Measurements from ENCODE around the gene TNFRSF25.
A peak's percentile ranks its signal among the peaks of the same experiment; 100 is the strongest.
"Not testable (repeated sequence)": the region's sequence is repeated elsewhere in the genome, so short reads cannot be mapped to it uniquely, and the experiment has no call there.

The TNFRSF25 gene

DNA sequence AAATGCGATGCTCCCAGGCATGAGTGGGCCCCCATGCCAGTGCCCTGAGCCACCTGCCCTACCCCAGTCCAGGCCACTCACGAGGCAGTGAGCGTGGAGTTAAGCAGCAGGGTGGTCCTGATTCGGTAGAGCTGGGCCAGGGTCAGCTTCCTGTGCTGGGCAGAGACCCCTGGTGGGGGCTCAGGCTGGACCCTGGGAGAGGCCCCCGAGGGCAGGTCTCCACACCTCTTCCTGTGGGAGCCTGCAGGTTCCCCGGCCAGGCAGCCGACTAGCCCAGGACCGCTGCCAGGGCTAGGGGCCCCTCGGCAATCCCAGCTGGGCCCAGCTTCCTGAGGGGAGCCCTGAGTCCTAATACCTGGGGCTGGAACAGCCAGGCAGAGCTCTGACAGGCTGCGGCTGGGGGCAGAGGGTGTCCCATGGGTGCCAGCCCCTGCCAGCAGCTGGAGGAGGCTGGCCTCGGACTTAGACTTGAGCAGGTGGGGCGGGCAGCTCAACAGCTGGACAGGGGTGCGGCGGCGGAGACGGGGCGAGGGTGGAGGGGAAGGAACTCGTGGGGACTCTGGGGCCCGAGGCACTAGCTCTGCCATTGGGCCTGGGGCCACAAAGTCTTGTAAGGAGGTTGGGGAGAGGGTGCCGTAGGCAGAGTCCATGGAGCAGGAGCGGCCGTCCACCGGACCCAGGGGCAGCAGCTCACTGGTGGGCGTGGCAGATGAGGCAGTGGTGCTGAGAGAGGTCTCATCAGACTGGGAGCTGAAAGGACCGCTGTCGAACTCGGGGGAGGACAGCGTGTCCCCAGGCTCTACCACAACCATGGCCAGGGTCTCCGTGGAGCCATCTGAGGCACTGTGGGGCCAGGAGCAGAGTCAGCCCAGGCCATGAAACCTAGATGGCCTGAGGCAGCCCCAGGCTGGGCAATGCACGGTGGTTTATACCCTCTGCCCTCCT is 2.0 kb upstream of the TNFRSF25 start:
- DNase-seq = no peak

DNA sequence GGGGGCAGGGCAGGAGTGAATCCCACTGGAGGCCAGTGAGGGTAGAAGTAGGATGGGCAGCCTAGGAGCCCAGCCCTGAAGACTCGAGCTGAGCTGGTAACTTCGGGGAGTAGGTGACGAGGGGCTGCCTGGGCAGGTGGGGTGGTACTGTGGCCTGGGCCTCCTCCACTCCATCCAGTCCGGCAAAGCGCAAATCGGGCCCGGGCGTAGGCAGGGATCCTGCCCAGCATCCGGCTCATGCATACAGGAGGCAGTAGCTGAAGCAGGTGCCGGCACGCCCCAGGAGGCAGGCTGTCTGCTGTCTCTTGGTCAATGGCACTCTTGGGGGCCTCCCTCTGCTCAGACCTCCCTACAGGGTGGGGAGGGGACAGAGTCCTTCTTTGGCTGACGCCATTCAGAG is 1.3 kb upstream of the TNFRSF25 start:
- no peak for DNase-seq

DNA sequence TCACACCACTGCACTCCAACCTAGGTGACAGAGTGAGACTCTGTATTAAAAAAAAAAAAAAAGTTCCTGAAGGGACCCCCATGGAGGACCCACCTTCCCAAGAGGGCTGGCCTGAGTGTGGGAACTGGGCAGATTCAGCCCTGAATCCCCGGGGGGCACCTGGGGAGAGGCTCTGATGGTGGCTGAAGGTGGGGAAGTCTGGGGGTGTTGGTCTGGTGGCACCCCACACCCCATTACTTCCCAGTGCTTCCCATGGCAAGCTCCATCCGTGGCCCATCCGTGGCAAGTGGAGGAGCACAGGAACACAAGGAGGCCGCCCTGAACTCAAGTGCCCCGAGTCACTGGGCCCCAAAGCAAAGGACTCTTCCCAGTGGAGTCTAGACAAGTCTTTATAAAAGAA is 778 bp upstream of the TNFRSF25 start:
- DNase-seq = no peak

DNA sequence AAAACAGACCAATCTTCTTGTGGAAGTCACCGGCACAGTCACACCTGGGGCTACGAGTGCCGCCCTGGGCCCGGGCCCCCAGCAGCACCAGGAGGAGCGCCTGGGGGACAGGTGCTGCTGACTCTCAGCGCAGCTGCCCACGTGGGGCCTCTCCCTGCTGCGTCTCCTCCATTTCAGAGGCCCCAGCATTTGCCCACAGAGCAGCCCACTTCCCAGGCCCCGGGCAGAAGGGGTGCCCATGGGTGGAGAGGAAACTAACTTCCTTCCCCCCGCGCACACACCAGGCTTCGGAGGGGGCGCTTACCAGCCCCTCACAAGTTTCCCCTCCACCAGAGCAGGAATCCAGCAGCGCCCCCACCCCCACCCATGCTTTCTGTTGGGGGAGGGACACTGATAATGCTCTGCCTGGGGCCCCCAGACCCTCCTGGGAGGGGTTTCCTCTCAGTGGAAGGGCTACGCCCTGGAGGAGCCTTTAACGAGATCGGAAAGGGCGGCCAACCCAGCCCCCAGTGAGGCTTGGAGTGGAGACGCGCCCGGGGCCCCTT is 440 bp downstream of the TNFRSF25 start:
- peak; percentile 55 for DNase-seq

DNA sequence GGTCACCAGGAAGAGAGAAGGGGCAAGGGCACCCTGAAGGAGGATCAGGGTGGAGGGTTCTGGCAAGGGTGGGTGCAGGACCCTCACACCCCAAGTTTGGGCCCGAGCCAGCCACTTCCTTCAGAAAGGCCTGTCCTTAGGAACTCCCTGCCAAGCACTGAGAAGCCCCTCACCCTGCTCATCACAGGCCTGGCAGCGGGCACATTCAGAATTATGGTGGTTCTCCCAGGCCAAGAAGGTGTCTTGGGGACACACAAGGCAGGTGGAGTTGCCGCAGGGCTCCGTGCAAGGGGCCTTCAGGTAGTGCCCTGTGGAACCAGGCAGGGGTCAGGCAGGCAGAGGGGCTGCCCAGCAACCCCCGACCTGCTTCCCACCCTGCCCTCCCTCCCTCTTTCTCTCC is 1.1 kb downstream of the TNFRSF25 start:
- DNase-seq = no peak

DNA sequence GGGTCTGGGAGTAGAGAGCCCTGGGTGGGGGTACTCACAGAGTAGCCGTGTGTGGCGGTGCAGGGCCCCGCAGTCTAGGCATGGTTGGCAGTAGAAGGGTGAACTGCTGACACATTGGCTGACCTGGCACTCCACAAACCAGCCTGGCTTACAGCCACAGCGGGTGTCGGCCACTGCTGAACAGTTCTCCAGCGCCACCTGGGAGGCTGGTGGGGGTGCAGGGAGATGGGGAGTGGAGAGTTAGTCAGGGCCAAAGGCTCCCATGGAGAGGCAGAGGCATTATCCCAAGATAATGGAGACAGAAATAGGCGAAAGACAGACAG is 1.5 kb downstream of the TNFRSF25 start:
- peak; percentile 43 for DNase-seq

DNA sequence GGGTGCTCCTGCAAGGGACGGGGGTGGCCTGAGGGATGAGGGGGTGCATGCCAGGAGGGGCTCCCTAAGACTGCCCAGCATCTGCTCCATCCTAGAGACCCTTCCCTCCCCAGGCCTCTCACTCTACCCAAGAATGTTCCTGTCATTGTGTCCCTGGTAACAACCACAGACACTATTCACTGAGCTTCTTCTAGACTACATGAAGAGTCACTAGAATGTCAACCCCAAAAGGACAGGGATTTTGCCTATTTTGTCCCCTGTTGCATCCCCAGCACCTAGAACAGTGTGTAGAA is 2.9 kb downstream of the TNFRSF25 start:
- no peak for DNase-seq

DNA sequence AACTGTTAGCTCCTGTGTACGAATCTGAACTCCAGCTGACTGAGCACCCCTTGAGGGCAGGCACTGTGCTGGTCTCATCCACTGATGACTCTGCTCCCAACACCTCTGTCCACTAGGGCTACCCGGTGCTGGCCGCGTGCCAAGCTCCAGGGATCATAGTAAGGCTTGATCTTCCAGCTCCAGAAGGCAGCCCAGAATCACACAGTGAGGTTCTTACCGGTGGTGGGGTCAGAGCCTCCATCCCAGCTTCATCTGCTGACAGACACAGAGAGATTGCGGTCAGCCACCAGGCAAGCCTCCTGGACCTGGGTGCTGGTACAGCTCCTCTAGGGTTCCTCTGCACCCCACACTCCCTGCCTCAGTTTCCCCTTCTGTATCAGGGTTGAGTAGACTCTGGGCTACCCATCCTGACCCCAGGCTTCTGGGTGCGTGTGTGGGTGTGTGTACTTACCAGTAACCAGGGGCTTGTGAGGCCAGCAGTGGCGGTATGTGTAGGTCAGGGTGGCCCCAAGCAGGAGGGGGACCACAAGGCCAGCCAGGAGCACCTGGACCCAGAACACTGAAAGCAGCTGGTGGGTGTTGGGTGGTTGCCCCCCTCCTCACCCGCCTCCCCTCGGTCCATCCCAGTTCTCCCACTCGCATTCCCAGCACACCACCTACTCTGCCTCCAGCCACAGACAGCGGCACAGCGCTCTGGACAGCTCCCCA is 3.4 kb downstream of the TNFRSF25 start:
- no peak for DNase-seq

DNA sequence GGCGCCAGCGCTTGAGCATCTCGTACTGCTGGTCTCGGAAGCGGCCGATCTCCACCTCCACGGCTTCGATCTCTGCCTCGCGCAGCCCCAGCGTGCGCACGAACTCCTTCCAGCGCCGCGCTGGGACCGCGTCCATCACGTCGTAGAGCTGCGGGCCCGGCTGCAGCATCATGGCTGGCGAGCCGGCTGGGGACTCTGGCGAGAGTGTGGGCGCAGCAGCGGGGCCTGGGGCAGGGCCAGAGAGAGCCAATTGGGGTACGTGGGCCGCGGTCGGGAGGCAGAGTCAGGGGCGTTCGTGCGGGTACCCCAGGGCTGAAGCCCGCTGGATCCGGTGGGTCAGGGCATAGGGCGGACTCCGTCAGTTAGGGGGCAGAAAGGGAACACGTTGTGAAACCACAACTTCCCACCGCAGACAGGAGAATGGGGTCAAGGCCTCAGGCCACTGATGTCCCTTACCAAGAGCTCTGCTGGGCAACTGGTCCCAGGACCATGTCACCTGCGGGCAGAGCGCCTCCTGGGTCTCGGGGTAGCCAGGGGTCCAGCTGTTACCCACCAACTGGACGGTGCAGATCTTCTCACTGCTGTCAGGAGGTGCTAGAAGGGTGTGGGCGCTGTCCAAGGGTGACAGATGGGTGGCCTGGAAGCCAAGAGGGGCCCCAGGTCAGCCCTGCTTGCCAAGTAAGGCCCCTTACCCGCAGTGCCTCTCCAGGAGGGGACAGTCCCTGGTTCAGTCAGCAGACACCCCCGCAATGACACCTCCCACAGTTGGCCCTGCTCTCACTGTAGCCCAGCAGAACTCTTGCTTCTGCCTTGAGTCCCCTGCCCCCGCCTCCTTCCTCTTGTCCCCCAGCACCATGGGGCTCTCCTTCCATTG is 4.2 kb downstream of the TNFRSF25 start:
- DNase-seq = no peak

DNA sequence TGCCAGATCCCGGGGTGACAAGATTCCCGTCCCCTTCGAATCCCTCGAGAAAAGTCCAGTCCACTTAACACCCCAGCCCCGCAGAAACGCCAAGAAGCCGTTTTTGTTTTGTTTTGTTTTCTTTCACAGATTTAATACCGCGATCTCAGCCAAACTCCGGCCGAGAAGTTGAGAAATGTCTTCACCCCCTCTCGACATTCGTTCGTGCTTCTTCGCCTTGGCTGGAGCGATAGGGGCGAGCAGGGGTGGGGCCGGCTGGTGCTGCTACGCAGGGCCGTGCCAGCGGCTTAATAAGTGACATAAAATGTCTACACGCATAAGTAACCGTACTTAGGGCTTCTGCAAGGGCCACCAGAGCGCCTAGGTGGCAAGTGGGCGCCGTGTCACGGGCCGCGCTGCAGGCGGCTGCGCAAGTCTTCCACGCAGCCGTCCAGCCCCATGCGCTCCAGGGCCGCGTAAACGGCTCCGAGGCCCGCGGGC is 4.9 kb downstream of the TNFRSF25 start:
- no peak for DNase-seq

DNA sequence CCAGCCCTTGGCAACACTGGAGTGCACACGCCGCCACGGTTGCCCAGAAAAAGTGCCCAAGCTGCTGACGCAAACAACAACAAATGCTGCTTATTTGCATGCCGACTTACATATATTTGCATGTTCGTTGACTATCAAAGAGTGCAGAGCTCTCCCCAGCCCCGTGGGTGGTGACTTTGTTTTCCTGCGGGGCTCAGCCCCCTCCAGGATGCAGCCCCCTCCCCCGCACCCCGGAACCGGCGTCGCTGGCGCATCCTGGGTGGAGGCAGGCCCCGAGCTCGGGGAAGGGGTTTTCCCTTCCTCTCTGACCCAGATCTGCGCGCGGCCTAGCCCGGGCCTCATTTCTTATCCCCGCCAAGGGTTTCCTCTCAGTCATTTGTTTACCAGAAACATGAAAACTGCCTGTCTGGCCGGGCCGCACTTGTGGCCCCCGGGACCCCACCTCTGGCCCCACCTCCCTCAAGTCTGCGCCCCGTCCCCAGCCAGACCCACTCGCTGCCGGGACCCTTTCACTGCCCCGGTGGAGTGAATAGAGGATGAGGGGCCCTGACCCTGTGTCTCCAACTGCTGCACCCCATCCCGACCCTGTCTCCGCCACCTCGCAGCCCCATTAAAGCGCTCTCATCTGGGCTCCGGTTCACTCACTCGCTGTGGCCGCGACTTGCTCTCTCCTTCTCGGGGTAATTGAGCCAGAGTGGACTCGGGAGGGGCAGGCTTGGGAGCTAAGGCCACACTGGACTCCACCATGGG is 5.5 kb downstream of the TNFRSF25 start:
- DNase-seq = peak; percentile 82

DNA sequence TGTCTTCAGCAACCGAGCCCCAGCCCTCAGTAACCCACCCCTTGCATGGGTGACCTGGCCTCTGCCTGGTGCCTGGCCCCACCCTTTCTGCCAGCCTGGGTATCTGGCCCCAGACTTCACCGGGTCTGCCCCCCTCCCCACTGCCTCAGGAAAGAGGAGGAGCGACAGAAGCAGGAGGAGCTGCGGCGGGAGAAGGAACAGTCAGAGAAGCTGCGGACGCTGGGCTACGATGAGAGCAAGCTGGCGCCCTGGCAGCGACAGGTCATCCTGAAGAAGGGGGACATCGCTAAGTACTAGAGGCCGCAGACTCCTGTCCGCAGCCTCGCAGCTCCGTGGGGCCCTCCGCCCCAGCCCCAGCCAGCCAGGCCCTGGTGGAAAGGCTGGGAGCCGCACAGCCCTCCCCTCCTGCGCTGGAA is 6.1 kb downstream of the TNFRSF25 start:
- DNase-seq = no peak

DNA sequence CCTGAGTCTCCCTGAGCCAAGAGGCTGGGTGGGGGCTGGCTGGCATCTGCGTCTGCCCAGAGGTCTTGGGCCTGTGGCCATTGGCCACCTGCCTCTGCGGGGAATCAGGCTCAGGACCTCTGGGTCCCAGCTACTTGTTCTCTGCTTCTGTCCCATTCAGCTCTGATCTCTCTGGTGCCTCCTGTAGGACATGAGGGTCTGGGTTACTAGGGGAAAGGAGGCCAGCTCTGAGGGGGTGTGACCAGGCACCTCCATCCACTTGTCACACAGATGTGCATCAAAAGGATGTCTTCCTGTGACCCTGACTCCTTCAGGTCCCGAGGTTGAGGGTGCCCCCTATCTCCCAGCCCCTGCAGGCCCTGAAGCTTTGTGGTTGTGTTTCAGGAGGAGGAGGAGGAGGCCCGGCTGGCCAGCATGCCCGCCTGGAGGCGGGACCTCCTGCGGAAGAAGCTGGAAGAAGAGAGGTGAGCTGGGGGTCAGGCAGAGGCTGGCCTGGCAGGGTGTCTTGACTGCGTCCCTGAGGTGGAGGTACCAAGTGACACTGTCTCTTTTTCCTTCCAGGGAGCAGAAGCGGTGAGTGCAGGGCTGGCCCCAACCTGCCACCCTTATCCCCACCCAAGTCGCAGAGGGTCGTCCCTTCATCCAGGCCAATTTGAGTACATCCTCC is 9.0 kb downstream of the TNFRSF25 start:
- no peak for DNase-seq

DNA sequence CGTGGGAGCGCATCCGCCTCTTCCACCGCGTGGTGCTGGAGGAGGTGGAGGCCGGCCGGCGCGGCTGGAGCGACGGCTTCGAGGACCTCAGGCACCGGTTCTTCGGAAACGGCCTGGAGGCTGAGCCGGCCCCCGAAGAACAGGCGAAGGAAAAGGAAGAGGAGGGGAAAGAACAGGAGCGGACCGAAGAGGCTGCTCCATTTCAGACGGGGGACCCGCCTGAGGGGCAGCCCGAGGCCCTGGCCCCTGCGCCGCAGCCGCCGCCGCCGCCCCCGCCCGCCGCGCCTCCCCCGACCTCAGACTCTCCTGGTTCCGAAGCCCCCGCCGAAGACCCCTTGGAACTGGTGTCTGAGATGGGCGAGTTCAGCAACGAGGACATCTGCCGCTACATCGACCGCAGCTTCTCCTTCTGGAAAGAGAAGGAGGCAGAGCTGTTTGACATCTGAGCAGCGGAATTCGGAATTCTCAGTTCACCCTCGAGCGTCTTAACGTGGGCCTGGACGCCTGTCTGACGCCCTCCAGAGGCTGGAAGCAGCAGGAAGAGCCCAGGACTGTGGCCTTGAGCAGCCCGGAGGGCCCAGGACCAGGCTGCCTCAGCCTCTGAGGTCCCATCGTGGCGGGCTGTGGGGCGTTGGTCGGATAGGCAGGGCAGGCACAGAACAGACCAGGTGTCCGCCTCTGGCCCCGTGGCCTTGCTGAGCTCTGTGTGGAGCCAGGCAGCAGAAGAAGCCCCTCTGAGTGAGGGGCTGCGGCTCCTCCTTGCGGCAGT is 10.0 kb downstream of the TNFRSF25 start:
- not testable (repeated sequence) for DNase-seq

DNA sequence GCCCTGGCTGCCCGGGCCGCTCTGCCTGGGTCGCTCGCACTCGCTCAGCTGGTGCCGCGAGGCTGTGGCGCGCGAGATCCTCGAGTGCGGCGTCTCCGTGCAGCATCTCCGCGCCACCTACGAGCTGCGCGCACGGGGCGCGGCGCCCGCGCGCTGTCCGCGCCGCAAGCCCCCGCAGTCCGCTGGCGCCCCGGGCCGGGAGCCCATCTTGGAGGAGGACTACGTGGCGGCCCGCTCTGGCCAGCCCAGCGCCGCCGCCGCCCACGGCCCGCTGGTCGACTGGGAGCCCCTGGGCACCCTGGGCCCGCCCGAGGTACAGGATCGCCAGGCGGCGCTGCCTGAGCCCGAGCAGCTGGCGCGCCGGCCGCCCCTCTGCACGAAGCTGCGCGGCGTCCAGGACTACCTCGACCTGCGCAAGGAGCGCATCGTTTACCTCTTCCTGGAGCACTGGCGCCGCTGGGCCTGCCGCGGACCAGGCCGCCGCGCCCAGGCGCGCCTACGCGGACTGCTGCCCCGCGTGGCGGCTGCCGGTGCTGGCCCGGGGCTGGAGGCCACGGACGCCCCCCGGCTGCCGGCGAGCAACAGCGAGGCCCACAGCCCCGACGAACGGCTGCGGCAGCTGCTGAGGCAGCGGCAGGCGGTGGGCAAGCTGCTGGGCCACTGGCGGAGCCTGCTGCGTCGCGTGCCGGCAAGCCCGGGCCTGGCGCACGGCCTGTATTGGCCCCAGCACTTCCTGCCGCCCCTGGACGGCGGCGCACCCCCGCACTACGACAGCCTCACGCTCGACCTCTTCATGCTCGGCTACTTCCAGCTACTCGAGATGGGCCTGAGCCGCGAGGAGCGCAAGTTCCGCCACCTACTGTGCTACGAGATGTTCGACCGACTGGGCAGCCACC is 10.9 kb downstream of the TNFRSF25 start:
- DNase-seq = no peak

DNA sequence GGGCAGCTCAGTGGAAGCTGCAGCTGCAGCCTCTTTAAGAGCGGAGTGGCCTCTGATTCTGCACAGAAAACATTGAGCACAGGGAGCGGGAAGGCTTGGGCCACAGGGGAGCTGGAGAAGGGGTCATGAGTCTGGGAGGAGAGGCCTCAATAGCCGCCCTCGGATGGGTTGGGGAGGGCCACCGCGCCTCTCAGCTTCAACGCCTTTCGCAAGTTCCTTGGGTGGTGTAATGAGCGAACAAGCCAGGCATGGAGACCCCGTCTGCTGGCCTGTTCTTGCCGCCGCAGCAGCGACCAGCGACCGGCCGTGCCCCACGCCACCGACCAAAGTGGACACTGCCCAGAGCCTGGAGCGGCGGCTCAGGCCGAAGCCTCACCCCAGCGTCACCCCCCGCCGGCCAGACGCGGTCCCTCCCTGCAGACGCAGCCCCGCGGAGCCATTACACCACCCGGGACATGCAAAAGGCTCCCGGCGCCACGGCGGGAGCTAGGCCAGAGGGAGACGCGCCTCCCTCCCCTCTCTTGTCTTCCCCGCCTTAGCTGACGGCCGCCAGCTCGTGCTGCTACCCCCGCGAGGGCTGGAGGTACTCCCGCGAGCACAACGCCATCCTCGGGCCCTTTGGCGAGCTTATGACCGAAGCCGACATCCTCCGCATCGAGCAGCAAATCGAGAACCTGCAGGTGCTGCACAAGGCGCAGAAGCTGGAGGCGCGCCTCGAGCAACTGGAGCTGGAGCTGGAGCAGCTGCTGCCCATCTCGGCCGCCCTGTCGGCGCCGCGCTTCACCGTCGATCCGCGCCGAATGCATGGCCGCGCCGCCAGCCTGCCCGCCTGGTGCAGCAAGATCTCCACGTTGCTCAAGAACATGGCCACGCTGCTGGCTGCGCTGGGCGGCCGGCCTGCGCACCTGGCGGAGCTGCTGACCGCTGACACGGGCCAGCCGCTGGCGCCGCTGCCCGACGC is 11.8 kb downstream of the TNFRSF25 start:
- DNase-seq = not testable (repeated sequence)

DNA sequence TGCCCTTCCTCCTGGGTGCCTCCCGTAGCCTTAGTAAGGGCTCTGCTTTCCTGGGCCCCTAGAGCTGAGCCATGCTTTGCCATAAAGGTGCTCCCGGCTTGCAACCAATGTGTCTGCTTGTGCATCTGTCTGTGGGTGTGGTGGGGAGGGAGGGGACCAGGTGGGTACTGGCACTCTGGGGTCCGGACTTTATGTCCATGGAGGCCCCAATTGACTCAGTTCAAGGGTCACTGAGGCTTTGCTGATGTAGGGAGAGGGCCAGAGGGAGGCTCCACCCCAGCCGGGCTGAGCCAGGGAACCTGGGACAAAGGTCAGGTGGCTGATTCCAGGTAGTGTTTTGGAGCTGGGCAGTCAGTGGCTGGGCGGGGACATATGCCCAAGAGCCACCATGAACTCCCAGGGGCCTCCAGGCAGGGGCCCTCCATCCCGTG is 15.0 kb downstream of the TNFRSF25 start:
- DNase-seq = no peak

DNA sequence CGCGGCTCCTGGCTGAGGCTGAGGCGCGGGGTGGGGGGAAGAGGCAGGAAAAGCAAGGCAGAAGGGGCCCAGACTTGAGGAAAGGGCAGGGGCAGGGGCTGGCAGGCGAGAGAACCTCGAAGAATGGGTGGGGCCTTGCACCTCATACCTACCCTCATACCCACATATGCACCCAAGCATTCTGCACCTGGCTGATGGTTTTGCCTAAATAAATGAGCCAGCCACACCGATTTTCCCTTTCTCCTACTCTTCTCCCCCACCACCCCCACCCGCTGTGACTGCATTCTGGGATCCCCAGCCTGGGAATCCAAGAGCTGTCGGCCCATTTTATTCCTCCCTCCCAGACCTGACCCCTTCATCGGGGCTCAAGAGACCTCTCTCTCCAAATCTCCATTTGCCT is 15.5 kb downstream of the TNFRSF25 start:
- DNase-seq = not testable (repeated sequence)

Data from stimulated activated CD4-positive, alpha-beta T cell treated with anti-CD3 and anti-CD28 coated beads, Interleukin-12 subunit alpha, Interleukin-12 subunit beta, amount 100 ng/mL, for 4 hours (primary cell).